ENCODE results near the gene RHOBTB1.
"Not testable (repeated sequence)": the region's sequence is repeated elsewhere in the genome, so short reads cannot be mapped to it uniquely, and the experiment has no call there.

The RHOBTB1 gene

DNA sequence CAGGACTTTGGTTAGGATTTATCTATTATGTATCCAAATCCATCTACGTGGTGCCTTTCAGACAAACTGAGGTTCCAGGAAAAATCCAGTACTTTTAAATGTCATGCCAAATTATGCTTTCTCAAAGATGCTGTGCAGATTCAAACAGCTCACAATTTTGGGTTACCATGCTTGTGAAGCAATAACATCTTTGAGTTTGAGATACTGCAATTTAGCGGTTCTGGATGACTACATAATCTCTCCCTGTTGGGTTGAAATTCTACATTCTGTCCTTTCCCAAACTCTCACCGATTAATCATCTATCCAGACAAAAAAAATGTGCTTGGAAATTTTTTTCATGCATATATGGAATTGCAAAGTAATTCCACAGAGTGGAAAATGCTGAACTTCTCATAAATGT is 3.5 kb downstream of the RHOBTB1 start:
- no peak for DNase-seq

DNA sequence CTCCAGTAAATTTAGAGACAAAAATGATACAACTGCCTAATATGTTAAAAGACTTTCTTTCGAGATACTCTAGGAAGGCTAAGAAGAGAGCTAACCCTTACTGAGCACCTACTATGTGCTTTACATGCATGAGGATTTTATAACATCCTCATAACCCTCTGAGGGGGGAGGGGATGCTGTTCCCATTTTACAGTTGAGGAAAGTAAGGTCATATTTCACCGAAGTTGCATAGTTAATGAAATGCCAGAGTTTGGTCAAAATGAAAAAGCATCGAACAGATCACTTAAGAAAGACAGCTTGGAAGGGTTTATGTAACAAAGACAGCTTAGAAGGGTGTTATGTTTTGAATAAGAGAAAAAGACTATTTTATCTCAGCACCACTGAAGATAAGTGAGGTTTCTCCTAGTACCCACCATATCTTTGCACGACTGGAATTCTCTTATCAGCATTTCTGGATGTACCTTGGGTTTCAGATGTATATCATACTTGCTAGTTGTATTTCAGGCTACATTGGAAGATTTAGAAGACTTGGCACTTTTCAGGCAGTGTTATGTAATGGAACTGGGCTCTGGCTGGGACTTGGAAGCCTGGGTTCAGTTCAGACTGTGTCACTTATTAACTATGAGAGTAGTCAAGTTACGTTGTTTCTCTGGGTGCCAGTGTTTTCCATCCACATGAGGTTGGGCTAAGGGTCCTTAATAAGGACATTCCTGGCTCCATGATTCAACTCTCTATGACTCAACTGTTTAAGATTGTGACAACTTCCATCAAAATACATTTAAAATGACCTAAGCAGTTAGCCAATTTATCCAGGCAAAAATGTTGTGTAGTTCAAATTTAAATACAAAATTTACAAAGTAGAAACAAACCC is 6.0 kb downstream of the RHOBTB1 start:
- no peak for DNase-seq

DNA sequence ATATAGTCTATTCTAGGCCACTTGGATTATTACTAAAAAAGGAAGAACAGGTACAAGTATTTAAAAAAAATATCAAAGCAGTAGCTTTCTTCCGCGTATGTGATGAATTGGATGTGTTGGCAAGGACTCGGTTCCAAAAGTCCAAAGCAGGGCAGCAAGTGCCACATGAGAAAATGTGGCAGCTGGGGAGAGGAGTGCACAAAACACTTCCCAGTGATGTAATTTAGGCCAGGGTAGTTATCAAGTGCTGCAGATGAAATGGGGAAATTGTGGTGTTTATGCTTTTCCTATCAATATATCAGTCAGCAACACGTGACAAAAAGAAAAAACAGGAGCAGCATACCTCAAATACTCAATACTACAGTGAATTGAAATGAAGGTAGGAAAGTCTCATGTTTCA is 7.0 kb downstream of the RHOBTB1 start:
- DNase-seq, result no peak

DNA sequence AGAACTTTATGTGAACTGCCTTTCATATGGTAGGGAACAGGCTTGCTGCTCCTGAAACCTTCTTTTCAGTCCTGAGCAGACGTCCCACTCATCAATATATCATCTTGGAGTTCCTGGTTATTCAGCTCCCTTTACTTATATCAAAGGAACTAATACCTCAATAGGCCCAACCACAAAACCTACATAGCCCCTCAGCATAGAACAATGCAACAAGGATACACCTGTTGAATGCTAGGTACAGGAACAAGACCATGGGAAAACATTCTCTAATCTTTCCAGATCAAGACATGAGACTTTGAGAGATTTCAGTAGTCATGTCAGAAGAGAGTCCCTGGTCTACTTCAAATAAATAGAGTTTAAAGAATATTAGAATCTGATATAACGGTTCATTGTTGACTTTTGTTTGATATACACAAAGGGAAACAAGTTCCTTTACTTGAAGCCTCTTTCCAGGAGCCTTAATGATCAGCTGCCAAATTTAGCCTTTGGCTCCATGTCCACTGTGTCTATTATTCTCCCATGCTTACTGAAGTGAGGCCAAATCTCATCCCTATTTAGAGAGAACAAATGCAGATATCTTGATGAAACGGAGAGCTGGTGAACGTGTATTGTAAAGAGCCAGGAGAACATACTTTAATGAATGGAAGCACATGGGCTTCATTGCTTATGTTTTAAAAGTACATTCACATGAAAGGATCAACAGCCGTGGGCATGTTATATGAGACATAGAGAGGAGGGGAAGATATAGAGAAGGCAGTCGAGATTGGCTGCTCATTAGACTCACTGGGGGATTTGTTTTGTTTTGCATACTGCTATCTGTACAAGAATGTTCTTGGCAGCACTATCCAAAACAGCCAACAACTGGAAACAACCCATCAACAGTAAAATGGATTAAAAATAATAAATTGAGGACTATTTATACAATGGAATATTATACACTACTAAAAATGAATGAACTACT is 9.5 kb downstream of the RHOBTB1 start:
- DNase-seq, result no peak

DNA sequence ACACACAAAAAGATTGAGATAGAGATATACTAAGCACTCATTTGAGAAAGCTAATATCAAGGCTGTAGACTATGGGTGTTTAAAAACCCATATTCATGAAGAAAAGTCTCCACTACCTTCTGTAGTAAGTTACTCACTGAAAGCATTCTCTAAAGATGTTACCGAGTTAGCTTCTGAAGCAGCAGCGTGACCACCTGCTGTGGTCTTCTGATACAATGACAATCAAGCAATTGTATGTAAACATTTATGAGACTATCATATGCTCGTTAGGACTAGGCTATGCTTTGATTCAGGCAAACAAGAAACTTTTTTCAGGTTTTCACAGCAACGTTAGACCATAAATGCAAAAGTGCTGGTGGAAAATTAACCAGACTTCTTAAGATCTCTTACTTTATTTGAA is 11.2 kb downstream of the RHOBTB1 start:
- no peak for DNase-seq

DNA sequence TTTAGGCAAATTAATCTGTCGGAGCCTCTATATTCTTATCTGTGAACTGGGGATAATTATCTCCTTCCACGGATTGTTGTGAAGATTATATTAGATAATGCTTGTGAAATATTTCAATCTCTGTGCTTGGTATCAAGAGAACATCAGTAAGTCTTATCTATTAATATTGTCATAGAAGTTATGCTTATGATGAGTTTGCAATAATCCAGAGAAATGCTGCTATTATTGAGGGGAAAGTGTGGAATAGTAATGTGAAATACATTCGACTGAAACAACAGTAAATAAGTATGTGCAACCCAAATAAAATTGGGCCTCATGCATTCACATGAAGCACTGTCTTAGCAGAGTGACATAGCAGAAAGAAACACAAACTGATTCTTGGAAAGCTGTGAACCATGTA is 13.7 kb downstream of the RHOBTB1 start:
- no peak for DNase-seq

DNA sequence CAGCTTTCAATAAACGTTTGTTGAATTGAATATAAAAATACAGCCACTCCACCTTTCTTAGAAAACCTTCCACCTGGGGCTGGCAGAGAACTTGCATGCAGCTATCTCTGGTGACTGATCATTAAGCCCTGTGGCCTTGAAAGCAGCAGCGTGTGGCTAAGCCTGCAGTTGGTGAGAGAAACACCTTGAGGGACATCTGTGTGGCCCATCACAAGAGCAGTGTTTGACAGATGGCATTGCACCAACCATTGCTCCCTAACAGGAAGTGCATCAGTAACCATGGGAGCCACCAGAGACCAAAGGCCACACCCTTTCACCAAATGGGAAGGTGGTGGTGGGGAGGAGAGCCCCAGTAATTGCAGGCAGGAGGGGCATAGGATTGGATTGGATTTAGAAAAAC is 22.4 kb downstream of the RHOBTB1 start:
- DNase-seq, result peak; percentile 49

DNA sequence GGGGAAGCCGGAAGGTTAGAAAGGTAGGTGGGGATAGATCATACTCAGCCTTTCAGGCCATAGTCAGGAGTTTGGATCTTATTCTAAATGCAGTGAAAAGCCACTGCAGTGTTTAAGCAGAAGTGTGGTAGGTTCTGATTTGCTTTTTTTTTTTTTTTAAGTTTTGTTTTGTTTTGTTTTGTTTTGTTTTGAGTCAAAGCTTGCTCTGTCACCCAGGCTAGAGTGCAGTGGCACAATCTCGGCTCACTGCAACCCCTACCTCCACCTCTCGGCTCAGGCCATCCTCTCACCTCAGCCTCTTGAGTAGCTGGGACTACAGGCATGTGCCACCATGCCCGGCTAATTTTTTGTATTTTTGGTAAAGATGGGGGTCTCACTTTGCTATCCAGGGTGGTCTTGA is 23.5 kb downstream of the RHOBTB1 start:
- no peak for DNase-seq

DNA sequence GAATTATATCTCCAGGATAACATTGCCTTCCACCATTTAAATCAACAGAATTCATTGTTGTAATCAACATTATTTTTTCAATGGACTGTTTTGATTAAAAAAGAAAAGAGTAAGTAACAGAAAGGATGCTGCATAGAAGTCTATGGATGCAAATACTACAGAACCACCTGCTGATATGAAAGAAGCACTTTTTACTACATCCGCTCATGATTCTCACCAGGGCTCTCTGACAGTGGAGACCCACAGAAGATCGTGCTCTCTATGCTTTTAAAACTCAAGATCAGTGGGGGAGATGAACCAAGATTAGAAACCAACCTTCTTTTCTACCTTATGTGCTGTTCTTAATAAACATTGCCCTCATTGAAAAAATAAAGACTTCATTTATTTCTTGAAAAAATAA is 24.4 kb downstream of the RHOBTB1 start:
- DNase-seq, result no peak

DNA sequence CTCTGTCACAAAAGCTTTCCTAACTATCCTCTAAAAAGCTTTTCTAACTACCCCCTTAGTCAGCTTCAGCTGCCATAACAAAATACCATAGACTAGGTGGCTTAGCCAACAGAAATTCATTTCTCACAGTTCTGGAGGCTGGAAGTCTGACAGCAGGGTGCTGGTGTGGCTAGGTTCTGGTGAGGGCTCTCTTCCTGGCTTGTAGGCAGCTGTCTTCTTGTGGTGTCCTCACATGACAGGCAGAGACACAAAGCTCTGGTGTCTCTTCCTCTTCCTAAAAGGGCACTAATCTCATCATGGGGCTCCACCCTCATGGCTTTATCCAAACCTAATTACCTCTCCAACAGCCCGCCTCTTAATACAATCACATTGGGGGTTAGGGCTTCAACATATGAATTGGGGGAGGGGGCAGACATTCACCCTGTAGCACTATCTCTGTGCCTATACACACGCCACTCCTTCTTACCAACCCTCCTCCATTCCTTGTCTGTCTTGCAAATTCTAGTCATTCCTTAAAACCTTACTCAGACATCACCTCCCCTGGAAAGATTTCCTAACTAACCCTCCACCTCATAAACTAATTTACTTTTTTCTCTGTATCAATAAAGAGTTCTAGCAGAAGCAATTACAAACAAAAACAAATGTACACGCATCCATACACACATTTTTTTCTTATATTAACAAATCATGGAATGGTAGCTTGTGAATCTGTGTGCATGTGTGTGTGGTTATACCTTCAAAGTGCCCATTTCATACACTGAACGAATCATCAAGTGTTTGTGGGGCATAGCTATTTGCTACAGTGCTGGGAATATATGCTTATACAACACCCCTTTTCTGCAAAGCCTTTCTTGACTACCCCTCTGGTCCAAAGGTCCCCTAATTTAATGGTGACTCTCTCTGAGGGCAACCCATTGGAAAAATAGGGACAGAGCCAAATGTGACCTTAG is 26.4 kb downstream of the RHOBTB1 start:
- no peak for DNase-seq

DNA sequence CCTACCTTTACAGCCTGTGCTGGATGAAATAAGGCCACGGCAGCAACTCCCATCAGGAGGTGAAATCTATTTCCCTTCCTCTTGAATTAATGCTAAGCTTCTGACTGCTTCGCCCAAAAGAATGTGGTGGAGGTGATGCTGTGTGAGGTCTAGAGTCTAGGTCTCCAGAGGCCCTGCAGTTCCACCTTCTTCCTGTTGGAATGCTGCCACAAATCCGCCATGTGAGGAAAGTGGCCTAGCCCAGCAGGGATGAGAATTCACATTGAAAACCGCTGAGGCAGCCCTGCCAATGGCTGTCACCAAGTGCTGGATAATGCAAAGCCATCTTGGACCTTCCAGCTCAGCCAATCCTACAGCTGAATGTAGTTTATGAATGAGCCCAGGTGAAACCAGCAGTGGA is 28.0 kb downstream of the RHOBTB1 start:
- no peak for DNase-seq

DNA sequence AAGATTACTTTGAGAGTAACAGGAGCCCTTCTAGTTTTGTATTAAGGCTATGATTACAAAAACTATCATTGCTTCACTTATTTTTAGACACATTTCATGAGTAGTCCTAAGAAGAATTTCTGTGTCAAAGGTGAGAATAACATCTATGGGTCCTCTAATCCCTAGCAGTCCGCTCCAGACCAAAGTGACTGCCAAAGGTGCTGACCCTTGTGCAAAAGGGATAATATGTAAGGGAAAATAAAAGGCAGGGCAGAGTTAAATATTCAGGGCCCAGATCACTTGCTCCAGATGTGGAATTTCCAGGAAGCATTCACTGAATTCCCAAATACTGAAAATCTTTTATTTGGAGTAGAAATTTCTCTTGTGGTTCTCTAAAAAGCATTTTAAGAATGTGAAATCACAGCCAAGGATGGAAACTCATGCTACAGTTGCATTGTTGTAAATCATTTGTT is 29.3 kb downstream of the RHOBTB1 start:
- no peak for DNase-seq

DNA sequence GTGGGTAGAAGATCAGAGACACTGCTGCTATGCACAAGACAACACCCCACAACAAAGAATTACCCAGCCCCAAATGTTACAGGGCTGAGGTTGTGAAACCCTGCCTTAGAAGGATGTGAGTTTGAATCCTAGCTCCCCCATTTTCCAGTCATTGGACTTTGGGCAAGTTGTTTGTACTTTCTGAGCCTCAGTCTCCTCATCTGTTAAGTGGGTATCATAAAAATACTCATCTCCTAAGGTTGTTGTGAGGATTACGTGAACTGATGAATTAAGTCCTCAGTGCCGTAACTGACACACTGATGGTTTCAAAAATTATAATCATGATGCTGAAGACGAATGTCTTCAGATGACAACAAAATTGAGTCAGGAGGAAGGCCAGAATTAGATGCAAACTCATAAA is 30.3 kb downstream of the RHOBTB1 start:
- DNase-seq, result no peak

DNA sequence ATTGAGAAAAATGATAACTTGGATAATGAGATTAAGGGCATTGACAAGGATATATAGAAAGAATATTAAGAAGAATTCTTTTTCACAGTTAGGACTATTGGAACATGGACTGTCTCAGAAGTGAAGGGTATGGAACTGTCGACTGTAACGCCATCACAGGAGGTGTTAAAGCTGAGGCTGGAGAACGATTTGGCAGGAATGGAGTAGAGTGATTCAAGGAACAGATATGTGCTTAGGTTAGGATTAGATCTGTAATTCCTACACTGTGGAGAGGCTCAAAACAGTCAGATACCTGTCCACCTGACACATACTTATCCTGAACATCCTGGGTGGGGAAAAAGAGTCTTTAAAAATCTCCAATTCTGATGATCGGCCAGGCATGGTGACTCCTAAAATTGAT is 30.9 kb downstream of the RHOBTB1 start:
- no peak for DNase-seq

DNA sequence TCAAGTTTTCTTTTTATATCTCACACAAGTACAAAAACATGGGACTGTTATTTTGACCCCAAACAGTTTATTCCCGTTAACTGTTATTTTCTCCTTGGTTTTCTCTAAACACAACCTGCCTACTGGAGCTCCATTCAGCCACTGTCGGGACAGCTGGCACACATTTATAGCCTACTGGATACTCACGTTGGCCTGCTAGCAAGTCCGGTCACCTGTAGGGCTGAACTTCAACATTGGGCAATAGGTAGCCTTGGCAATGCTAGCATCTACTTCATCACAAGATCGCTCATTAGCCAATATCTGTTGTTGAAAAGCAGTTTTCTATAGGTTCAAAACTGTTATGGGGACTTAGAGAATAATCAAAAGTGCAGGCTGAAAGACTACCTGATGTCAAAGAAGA is 32.3 kb downstream of the RHOBTB1 start:
- no peak for DNase-seq

DNA sequence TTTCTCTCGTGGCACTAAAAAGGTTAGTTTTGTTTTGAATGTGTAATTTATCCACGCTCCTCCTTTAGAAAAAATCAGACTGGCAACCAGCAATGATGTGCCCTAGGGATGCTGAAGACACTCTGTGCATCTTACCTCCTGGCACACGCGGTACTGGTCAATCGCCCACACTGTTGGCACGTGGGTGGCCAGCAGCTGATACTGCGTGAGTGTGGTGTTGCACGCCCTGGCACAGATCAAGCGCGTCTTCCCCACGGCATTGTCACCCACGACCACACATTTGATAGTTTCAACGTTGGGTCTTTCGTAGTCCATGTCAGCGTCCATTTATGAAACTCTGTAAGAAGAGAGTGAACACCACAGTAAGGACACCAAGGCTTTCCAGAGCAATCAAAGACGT is 32.8 kb downstream of the RHOBTB1 start:
- no peak for DNase-seq

DNA sequence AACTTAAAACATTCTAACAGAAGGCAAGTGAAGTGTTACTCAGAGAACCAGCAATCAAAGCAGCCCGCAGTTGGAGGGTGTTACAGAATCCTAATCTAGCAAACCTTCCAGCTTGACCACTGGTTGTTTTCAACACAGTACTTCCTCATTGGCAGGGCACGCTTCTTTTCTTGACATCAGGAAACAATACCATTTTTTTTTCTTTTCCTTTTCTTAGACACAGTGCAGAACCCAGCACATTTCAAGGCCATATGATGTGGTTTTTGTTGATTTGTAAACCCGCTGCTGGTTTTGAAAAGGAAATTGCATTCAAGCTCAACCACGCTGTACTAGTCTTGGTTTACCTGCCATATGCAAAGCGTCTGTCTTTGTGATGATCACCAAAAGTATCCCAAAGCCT is 33.4 kb downstream of the RHOBTB1 start:
- no peak for DNase-seq

DNA sequence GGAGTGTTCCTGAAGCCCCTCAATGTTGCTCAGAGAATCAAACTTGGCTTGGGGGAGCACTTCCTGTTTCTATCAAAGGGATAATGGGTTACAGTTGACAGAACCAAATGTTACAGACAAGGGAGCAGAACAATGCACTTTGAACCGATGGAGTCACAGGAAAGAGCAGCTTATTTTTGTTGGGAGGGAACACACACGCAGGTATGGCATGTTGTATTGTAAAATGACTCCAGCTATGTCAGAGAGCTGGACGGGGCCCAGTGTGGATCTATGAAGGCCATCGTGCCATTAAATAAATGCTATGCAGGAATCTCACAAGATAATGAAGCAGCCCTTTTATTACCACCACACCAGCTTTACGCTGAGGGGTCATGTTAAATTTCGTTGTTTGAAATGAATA is 35.1 kb downstream of the RHOBTB1 start:
- DNase-seq, result no peak

DNA sequence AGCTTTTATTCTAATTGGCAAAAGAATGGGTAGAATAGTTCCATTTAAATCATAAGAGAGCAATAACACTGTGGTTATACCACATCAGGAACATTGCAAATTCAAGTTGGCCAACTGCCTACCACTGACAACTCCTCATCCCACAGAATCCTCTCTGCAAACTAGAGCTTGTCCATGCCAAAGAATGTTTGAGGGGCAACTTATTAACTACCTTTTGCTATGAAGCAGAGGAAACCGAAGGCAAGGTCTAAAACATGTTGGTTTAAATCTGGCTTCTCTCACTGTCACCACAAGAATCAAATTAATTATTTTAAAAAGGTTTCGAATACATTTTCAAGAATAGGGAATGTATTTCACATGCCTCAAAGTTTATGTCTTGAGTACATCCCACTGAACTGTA is 36.0 kb downstream of the RHOBTB1 start:
- DNase-seq, result no peak

DNA sequence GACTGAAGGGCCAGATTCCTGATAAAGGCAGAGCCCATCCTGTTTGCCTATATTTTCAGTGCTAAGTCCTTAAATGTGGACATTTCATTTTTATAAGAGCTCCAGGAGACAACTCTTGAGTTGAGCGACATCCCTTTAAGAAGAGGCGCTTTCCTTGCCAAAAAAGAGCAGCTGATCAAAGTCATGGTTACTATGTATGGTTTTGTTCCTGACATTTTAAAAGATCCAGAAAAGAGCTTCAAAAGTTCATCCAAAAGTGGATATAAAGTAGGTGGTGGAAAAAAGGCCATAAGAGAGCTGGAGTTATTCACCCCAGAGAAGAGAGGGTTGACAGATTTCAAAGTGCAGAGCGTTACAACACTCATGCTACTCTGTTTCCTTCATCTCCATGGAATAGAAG is 36.7 kb downstream of the RHOBTB1 start:
- no peak for DNase-seq

DNA sequence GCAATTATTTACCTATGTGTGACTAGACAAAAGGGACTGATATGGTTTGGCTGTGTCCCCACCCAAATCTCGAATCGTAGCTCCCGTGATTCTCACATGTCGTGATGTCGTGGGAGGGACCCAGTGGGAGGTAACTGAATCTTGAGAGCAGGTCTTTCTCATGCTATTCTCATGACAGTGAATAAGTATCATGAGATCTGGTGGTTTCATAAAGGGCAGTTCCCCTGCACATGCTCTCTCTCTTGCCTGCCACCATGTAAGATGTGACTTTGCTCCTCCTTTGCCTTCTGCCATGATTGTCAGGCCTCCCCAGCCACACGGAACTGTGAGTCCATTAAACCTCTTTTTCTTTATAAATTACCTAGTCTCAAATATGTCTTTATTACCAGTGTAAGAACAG is 37.2 kb downstream of the RHOBTB1 start:
- not testable (repeated sequence) for DNase-seq

DNA sequence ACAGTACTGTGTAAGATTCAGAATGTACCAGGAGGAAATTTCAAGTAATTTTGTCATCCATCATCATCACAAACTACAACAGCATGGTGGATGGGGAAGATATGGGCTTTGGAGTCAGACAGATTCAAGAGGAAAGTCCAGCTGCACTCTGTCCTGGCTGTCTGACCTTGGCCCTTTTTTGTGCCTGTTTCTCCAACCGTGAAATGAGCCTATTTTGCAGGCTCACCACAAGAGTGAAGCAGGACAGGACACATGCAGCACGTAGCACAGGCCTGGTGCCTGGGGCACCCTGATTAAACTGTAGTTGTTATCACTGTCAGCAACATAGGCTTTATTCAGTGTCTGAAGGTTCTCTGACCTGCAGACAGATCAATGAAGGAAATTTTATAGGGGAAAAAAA is 37.6 kb downstream of the RHOBTB1 start:
- DNase-seq, result no peak

DNA sequence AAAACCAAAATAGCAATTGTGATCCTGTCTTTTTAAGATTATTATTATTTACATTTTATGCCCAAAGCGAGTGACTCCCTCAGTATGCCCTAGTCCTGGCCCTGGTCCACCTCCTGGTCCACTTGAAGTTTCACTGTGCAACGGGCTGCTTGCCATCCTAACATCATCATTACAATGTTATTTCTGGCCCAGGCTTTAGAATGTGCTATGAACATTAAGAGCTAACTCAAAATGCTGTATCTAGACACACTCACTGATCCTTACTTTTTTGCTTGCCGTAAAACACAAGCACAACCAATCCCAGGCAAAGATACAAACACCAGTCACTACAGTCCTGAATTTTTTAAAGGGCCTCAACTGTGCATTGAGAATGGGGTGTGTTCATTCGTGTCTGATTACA is 38.4 kb downstream of the RHOBTB1 start:
- DNase-seq, result no peak
